Kidney (tissue), 14 donors: ENCODE data around the gene U2AF2. TPM values are rescaled to one million over a fixed set of nuclear protein-coding genes. Genes with fewer than 3 reads are reported as not detected.

ENCODE experiments used
- DNase-seq, 5 donors: peaks; one replicate each; pipeline ENCODE4 v3.0.0-alpha.2; 2013 to 2020
- FAIRE-seq: peaks from 2 replicates; lab custom pipeline; 2012; peaks lifted over from hg19 to GRCh38; lab: Jason Lieb, UNC
- H3K27ac ChIP-seq, 2 donors: one replicate each; pipeline ENCODE4 v1.7.0; 2013; ENCODE audit warnings: low read depth in 2 of 2, low read length in 2 of 2, inconsistent platforms in 1 of 2
- H3K27me3 ChIP-seq: one replicate; pipeline ENCODE4 v1.7.1; 2013; ENCODE audit warnings: low read length, inconsistent platforms; ENCODE audit not compliant: control insufficient read depth, insufficient read depth
- H3K36me3 ChIP-seq, 3 donors: one replicate each; pipeline versions ENCODE4 v1.7.0 to v1.7.1; 2013; ENCODE audit warnings: low read length in 3 of 3, control low read depth in 1 of 3, inconsistent platforms in 1 of 3; ENCODE audit not compliant: insufficient read depth in 3 of 3, control insufficient read depth in 2 of 3
- H3K4me1 ChIP-seq, 3 donors: one replicate each; pipeline versions ENCODE4 v1.7.0 to v1.7.1; 2013; ENCODE audit warnings: low read length in 3 of 3, inconsistent platforms in 1 of 3, low read depth in 1 of 3; ENCODE audit not compliant: control insufficient read depth in 2 of 3, insufficient read depth in 2 of 3
- H3K4me3 ChIP-seq, 3 donors: one replicate each; pipeline versions ENCODE4 v1.7.0 to v1.8.1; 2013; ENCODE audit warnings: low read length in 3 of 3, control low read depth in 1 of 3, inconsistent platforms in 1 of 3
- H3K9ac ChIP-seq, 3 donors: one replicate each; pipeline versions ENCODE4 v1.7.0 to v1.7.1; 2013; ENCODE audit warnings: low read length in 3 of 3, control low read depth in 1 of 3, inconsistent platforms in 1 of 3
- H3K9me3 ChIP-seq, 3 donors: one replicate each; pipeline versions ENCODE4 v1.7.0 to v1.7.1; 2013; ENCODE audit warnings: low read length in 3 of 3, control low read depth in 1 of 3, inconsistent platforms in 1 of 3; ENCODE audit not compliant: control insufficient read depth in 2 of 3, insufficient read depth in 1 of 3
- intact Hi-C: fragments of 100-400 bp; cut with DNase I; formaldehyde crosslinking; loops from one replicate; pipeline ENCODE4 v1.11.1; 2022
- polyA plus RNA-seq: library from polyadenylated mRNA; stranded (reverse); fragments of 350-450 nt; fragmentation: Illumina TruSeq; extraction: RNeasy Lipid Tissue Mini Kit (QIAGEN cat#74804); gene quantifications from one replicate; pipeline ENCODE4 v1.2.3, GENCODE V29; 2014; ENCODE audit warnings: low read depth, low replicate concordance; ENCODE audit not compliant: insufficient read depth
- total RNA-seq: library from RNA; stranded (reverse); fragmentation: NEBNext Ultra II Directional; extraction: Animal tissue kit (Norgen Biotek cat#: 25700); gene quantifications from one replicate; pipeline ENCODE4 v1.2.1, GENCODE V29; 2021
- TF ChIP-seq, protein P1 (sequence below): IDR thresholded peaks from 3 replicates; pipeline ENCODE4 v1.5.1; 2012; ENCODE audit warnings: mild to moderate bottlenecking, moderate library complexity, borderline replicate concordance; ENCODE audit not compliant: insufficient read depth; ENCODE audit errors: extremely low read depth
- donor health status: control.
- donor health status: control.
- donor health status: control.
- donor health status: control.
- donor health status: control.
- donor health status: DM: yes; HTN: yes; CAD: no.
- donor health status: Normal renal cell carcinoma (clear cell type).

U2AF2 gene
- total and polyA plus RNA-seq, 2 donors from 2014 or later: 54.8 to 161 TPM

DNA sequence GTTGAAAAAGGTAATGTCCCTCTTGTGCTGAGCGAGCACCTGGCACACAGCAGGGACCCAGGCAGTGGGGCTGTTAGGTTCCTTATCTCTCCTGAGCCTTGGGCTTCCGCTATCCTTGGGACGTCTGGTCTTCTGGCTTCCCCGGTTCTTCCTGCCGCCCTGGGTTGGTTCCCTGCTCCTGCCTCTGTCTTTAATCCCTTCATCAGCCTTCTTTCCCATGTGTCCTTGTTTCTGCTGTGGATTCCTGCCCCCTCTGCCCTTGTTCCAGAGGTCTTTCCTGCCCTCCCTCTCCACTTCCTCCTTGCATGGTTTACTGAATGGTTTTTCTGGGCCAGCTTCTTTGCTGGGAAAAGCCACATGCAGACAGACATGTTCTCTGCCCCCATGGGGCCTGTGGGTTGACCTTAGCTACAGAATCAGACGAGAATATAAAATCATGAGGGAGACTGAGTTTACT lies 22.8 kb downstream of the U2AF2 start:
- H3K9me3 ChIP-seq: no peaks in the 10 kb centered on the region
- FAIRE-seq (no peak), DNase-seq (peak in 1 of 5 donors; percentile 53)
- peak overlapping the region in 2 of 3 donors; percentile 97 to 98 for H3K4me3 ChIP-seq
- no peaks in the 10 kb centered on the region for H3K27me3 ChIP-seq
- peak overlapping the region in 1 of 3 donors; percentile 20 for H3K9ac ChIP-seq
- peaks cover 2 to 17% (median 15%) of the 10 kb centered on the region in 3 donors for H3K36me3 ChIP-seq
- peaks cover 0 to 60% (median 49%) of the 10 kb centered on the region in 3 donors for H3K4me1 ChIP-seq
- intact Hi-C loops: no loop called here
- TF ChIP-seq, protein P1, sequence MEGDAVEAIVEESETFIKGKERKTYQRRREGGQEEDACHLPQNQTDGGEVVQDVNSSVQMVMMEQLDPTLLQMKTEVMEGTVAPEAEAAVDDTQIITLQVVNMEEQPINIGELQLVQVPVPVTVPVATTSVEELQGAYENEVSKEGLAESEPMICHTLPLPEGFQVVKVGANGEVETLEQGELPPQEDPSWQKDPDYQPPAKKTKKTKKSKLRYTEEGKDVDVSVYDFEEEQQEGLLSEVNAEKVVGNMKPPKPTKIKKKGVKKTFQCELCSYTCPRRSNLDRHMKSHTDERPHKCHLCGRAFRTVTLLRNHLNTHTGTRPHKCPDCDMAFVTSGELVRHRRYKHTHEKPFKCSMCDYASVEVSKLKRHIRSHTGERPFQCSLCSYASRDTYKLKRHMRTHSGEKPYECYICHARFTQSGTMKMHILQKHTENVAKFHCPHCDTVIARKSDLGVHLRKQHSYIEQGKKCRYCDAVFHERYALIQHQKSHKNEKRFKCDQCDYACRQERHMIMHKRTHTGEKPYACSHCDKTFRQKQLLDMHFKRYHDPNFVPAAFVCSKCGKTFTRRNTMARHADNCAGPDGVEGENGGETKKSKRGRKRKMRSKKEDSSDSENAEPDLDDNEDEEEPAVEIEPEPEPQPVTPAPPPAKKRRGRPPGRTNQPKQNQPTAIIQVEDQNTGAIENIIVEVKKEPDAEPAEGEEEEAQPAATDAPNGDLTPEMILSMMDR: no peak
- peak overlapping the region; percentile 25 to 57 for H3K27ac ChIP-seq

DNA sequence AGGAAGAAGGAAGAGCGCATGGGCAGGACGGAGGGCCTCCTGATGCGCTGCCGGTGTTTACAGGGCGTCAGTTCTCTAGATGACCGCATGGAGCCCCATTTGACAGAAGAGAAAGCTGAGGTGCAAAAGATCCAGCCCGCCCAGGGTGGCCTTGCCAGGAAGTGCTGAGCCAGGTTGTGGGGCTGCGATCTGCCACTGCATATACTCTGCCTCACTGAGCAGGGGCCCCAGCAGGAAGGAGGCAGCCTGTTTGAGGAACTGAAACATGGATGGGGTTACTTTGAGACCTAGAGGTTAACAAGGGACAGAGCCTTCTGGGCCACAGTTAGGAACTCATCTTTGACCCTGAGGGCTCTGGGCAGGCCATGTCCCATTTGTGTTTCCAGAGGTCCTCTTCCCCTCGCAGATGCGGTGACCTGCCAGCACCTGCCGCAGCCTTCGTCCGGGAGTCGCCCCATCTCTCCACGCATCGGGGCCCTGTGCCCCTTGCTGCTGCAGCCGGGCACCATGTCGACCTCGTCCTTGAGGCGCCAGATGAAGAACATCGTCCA lies 23.4 kb downstream of the U2AF2 start:
- intact Hi-C loops: no loop called here
- DNase-seq (peak in 1 of 5 donors; percentile 78), FAIRE-seq (no peak)
- Histone ChIP-seq H3K27me3 (no peaks in the 10 kb centered on the region), H3K9me3 (no peaks in the 10 kb centered on the region), H3K4me3 (peak overlapping the region in 1 of 3 donors; percentile 97), H3K27ac (no peak overlapping the region), H3K36me3 (peaks cover 2 to 17% (median 15%) of the 10 kb centered on the region in 3 donors), H3K9ac (peak overlapping the region in 1 of 3 donors; percentile 20), H3K4me1 (peaks cover 0 to 60% (median 52%) of the 10 kb centered on the region in 3 donors)
- TF ChIP-seq, protein P1: no peak

DNA sequence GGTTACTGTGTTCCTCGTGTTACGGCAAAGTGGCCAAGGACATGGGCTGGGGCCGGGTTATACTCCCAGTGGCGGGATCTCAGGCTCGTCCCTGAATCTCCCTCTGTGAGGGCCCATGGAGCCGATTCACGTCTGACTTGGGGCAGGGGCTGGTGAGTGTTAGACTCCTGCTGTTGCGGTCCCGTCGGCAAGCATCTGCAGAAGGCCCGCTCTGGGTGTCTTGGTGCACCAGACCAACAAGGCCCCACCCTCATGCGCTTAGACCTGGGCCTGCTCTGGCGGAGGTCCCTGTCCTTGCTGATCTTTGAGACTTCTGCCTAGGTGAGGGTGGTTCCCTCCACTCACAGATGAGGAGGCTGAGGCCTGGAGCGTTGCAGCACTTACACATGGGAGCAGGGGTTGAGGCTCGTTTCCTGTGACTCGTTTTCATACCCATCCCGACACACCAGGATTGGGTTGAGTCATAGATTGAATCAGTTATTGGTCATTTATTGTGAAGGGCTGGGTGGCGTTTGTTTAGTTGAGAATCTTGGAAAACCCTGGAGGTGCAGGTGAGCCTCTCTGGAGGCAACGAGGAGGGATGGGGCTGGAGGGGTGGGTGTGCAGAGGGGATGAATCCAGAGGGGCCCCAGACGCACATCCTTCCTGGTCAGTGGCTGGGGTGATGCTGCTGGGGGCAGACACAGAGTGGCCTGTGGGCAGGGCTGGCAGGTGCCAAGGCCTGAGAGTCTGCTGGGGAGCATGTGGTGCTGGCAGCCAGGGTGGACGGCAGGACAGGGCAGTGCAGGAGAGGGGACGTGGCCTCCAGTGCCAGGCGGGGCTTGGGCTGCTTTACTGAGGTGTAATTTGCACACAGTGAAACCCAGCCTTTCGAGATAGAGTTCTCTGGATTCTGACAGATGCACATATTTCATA lies 24.8 kb downstream of the U2AF2 start:
- Histone ChIP-seq H3K27ac (no peak overlapping the region), H3K9me3 (no peaks in the 10 kb centered on the region), H3K4me1 (peaks cover 0 to 70% (median 64%) of the 10 kb centered on the region in 3 donors), H3K4me3 (no peak overlapping the region), H3K9ac (no peak overlapping the region), H3K36me3 (peaks cover 2 to 17% (median 15%) of the 10 kb centered on the region in 3 donors), H3K27me3 (no peaks in the 10 kb centered on the region)
- peak in 1 of 5 donors; percentile 70 for DNase-seq
- TF ChIP-seq, protein P1: no peak
- FAIRE-seq: no peak
- intact Hi-C loops: no loop called here
